Naive thymus-derived CD4-positive, alpha-beta T cell (primary cell): ENCODE data around the gene GALR2. TPM values are rescaled to one million over a fixed set of nuclear protein-coding genes. Genes with fewer than 3 reads are reported as not detected.
A peak's percentile ranks its signal among the peaks of the same experiment; 100 is the strongest.

Source experiments
- ATAC-seq: fragments of 150-1000 bp; cut with Tn5 transposase; 2 replicates; pipeline ENCODE4 v1.10.0; 2021; ENCODE audit warnings: mild to moderate bottlenecking, moderate library complexity
- CTCF ChIA-PET: fragments of 350-600 bp; sonication (Branson Sonifier 250); formaldehyde crosslinking; loops from one replicate; lab custom pipeline; 2021; ENCODE audit warnings: antibody characterized with exemption; lab: Charles Lee
- POLR2A ChIA-PET: fragments of 350-600 bp; sonication (Branson Sonifier 250); formaldehyde crosslinking; loops from one replicate; lab custom pipeline; 2021; ENCODE audit warnings: antibody characterized with exemption, inconsistent platforms; lab: Charles Lee
- DNase-seq, 9 donors: peaks; one replicate each; pipeline versions ENCODE4 v3.0.0 to v3.0.0-alpha.2; 2020 to 2022; ENCODE audit warnings: mixed read lengths in 1 of 9
- H3K27ac ChIP-seq: one replicate; pipeline ENCODE4 v1.7.0; 2013; ENCODE audit warnings: mild to moderate bottlenecking, low read depth, low read length, moderate library complexity
- H3K27me3 ChIP-seq, 2 donors: one replicate each; pipeline ENCODE4 v1.7.0; 2013; ENCODE audit warnings: low read length in 2 of 2, mild to moderate bottlenecking in 2 of 2, moderate library complexity in 2 of 2; ENCODE audit not compliant: control insufficient read depth in 2 of 2, insufficient read depth in 2 of 2
- H3K36me3 ChIP-seq, 3 experiments: 1 replicate in 2 of 3; 2 replicates in 1 of 3; pipeline ENCODE4 v1.7.0; 2013; ENCODE audit warnings: low read length in 3 of 3, mild to moderate bottlenecking in 3 of 3, moderate library complexity in 1 of 3; ENCODE audit not compliant: insufficient read depth in 3 of 3, control insufficient read depth in 2 of 3
- H3K4me1 ChIP-seq, 2 donors: one replicate each; pipeline ENCODE4 v1.7.0; 2013; ENCODE audit warnings: low read length in 2 of 2, mild to moderate bottlenecking in 2 of 2, moderate library complexity in 1 of 2; ENCODE audit not compliant: control insufficient read depth in 2 of 2, insufficient read depth in 2 of 2
- H3K4me3 ChIP-seq: 2 replicates; pipeline ENCODE4 v1.7.0; 2013; ENCODE audit warnings: mild to moderate bottlenecking, low read length
- H3K9me3 ChIP-seq, 3 experiments: 1 replicate in 2 of 3; 2 replicates in 1 of 3; pipeline ENCODE4 v1.7.0; 2013; ENCODE audit warnings: low read length in 3 of 3; ENCODE audit not compliant: control insufficient read depth in 2 of 3
- H3K27ac Mint-ChIP-seq, 9 donors: one replicate each; pipeline ENCODE4 v1.8.0; 2020 to 2022; ENCODE audit warnings: mixed read lengths in 9 of 9, mild to moderate bottlenecking in 8 of 9, moderate library complexity in 5 of 9, inconsistent platforms in 2 of 9
- H3K27me3 Mint-ChIP-seq, 5 donors: one replicate each; pipeline ENCODE4 v1.8.0; 2021 to 2022; ENCODE audit warnings: mixed read lengths in 5 of 5, mild to moderate bottlenecking in 1 of 5
- H3K36me3 Mint-ChIP-seq, 5 donors: one replicate each; pipeline ENCODE4 v1.8.0; 2020 to 2022; ENCODE audit warnings: mixed read lengths in 5 of 5, mild to moderate bottlenecking in 3 of 5, inconsistent platforms in 1 of 5
- H3K4me1 Mint-ChIP-seq, 7 donors: one replicate each; pipeline ENCODE4 v1.8.0; 2020 to 2022; ENCODE audit warnings: mixed read lengths in 7 of 7, mild to moderate bottlenecking in 3 of 7, inconsistent platforms in 1 of 7
- H3K4me3 Mint-ChIP-seq, 10 donors: one replicate each; pipeline ENCODE4 v1.8.0; 2020 to 2022; ENCODE audit warnings: mild to moderate bottlenecking in 10 of 10, mixed read lengths in 10 of 10, moderate library complexity in 6 of 10, inconsistent platforms in 2 of 10
- H3K9me3 Mint-ChIP-seq, 11 donors: one replicate each; pipeline ENCODE4 v1.8.0; 2020 to 2022; ENCODE audit warnings: mixed read lengths in 11 of 11, mild to moderate bottlenecking in 4 of 11, inconsistent platforms in 1 of 11, moderate library complexity in 1 of 11
- intact Hi-C, 2 donors: fragments of 100-400 bp; cut with micrococcal nuclease; formaldehyde crosslinking; loops; one replicate each; pipeline ENCODE4 v1.15.1; 2023
- polyA plus RNA-seq, 2 donors: library from polyadenylated mRNA; unstranded; fragments of 300-500 nt; fragmentation: Illumina TruSeq; gene quantifications; one replicate each; pipeline ENCODE4 v1.2.3, GENCODE V29; 2021
- total RNA-seq, 6 experiments: library from RNA in 5 of 6; stranded (reverse) in 5 of 6; gene quantifications; 1 replicate in 5 of 6; 2 replicates in 1 of 6; pipeline ENCODE4 v1.2.3 and lab custom pipeline; 2021 to 2026

Gene GALR2
- total and polyA plus RNA-seq, 7 experiments from 2014 or later = 0.13 to 1.2 (median 1.0) TPM; not detected in 4

DNA sequence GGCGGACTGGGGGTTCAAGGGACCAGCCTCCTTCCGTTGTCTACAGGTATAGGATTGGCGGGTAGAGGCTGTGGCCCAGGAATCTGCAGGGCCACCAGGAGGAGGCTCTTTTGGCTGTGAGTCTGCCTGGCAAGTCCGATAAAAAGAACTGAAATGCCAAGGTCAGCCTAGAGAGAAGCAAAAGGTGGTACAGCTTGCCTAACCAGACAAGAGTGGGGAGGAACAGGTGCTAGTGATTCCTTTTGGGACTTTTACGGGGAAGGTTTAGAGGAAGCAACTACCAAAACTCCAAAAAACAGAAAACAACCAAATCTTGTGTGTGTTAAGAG lies 41.8 kb upstream of the GALR2 start:
- no peaks in the 10 kb centered on the region for H3K27me3 Mint-ChIP-seq
- ChIA-PET CTCF (interaction anchor here (1.5 kb wide), 1 partner anchor 18 kb away, joined by 5 read pairs; no protein-coding TSS in a partner anchor), POLR2A (interaction anchor here (0.7 kb wide), 1 partner anchor 19 kb away, joined by 3 read pairs; no protein-coding TSS in a partner anchor)
- intact Hi-C loops = no loop called here
- peak overlapping the region in 2 of 9 donors; percentile 25 to 56 for H3K27ac Mint-ChIP-seq
- no peaks in the 10 kb centered on the region for H3K36me3 Mint-ChIP-seq
- peaks cover 9 to 41% (median 32%) of the 10 kb centered on the region in 7 donors for H3K4me1 Mint-ChIP-seq
- H3K9me3 Mint-ChIP-seq = no peaks in the 10 kb centered on the region
- no peak overlapping the region for H3K27ac ChIP-seq
- DNase-seq (no peak), ATAC-seq (no peak)
- H3K9me3 ChIP-seq = no peaks in the 10 kb centered on the region
- H3K4me3 ChIP-seq = no peak overlapping the region
- peaks cover 8 to 23% of the 10 kb centered on the region in 2 donors for H3K4me1 ChIP-seq
- no peaks in the 10 kb centered on the region for H3K27me3 ChIP-seq
- peaks cover 0 to 3% (median 0%) of the 10 kb centered on the region in 3 experiments for H3K36me3 ChIP-seq
- no peak overlapping the region for H3K4me3 Mint-ChIP-seq

- Histone ChIP-seq H3K27ac (no peak overlapping the region), H3K4me3 (no peak overlapping the region), H3K9me3 (no peaks in the 10 kb centered on the region), H3K36me3 (peaks cover under 1 to 7% (median 4%) of the 10 kb centered on the region in 3 experiments), H3K27me3 (no peaks in the 10 kb centered on the region), H3K4me1 (peaks cover 8 to 23% of the 10 kb centered on the region in 2 donors)
- ChIA-PET POLR2A (interaction anchor here (0.7 to 1.3 kb wide), 2 partner anchors 19 to 30 kb away, joined by 3 to 4 read pairs; no protein-coding TSS in a partner anchor), CTCF (interaction anchor here (1.5 kb wide), 1 partner anchor 19 kb away, joined by 5 read pairs; no protein-coding TSS in a partner anchor)
- DNase-seq (no peak), ATAC-seq (no peak)
- Mint-ChIP-seq H3K27me3 (no peaks in the 10 kb centered on the region), H3K4me1 (peaks cover 9 to 39% (median 32%) of the 10 kb centered on the region in 7 donors), H3K9me3 (no peaks in the 10 kb centered on the region), H3K4me3 (no peak overlapping the region), H3K27ac (peak overlapping the region in 4 of 9 donors; percentile 56 to 81 (median 73)), H3K36me3 (peaks cover 0 to under 1% (median 0%) of the 10 kb centered on the region in 5 donors)
- intact Hi-C loops = no loop called here
These were observed 41.4 kb upstream of the GALR2 start for GRCh38 chr17:76033139-76033538.

- ChIA-PET POLR2A (interaction anchor here (0.9 to 1.3 kb wide), 2 partner anchors 8 to 29 kb away, joined by 3 to 4 read pairs; no protein-coding TSS in a partner anchor), CTCF (interaction anchor here (0.6 to 1.6 kb wide), 3 partner anchors 12 to 73 kb away, joined by 3 to 6 read pairs (median 4); no protein-coding TSS in a partner anchor)
- H3K27ac Mint-ChIP-seq = peak overlapping the region in 7 of 9 donors; percentile 8 to 92 (median 51)
- intact Hi-C loops = no loop called here
- Histone ChIP-seq H3K4me1 (peaks cover 2 to 7% of the 10 kb centered on the region in 2 donors), H3K27me3 (no peaks in the 10 kb centered on the region), H3K4me3 (no peak overlapping the region), H3K36me3 (peaks cover 6 to 21% (median 7%) of the 10 kb centered on the region in 3 experiments), H3K27ac (no peak overlapping the region), H3K9me3 (no peaks in the 10 kb centered on the region)
- ATAC-seq (no peak), DNase-seq (no peak)
- no peak overlapping the region for H3K4me3 Mint-ChIP-seq
- no peaks in the 10 kb centered on the region for H3K9me3 Mint-ChIP-seq
- peaks cover 3 to 29% (median 19%) of the 10 kb centered on the region in 7 donors for H3K4me1 Mint-ChIP-seq
- no peaks in the 10 kb centered on the region for H3K27me3 Mint-ChIP-seq
- peaks cover 0 to 16% (median 10%) of the 10 kb centered on the region in 5 donors for H3K36me3 Mint-ChIP-seq
These were observed 39.9 kb upstream of the GALR2 start for GRCh38 chr17:76034428-76035350.

DNA sequence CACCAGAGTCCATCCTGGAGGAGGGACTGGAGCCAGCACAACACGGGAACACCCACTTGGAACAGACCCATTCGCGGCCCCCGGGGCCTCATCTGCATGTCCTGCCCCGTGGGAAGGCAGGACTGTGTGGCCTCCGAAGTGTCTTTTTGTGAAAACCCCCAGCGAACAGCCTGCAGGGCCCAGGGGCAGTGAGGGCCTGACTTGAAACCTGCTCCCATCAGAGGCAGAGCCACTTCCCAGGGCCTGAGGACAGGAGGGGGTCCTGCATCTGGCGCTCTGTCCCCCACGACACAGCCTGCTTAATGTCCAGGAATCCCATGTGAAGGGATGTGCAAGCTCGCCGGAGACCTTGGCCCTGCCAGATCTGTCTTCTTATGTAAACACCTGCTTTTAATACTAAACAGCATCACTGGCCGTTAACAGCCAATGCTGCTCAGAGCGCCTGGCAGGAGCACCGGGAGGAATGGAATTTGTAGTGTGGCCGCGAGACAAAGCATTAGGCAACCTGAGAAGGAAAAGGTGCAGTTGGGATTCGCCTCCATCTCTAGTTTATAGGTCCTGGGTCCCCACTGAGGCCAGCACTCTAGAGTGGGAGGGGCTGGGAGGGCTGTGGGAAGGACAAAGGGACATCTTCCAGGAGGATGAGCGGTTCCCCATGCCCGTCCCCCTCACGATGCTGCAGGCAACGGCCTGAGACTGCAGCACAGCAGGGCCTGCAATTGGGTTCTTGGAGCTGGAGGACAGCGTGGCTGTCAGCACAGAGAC lies 37.9 kb upstream of the GALR2 start:
- Histone ChIP-seq H3K27ac (no peak overlapping the region), H3K4me3 (no peak overlapping the region), H3K27me3 (no peaks in the 10 kb centered on the region), H3K4me1 (no peaks in the 10 kb centered on the region), H3K36me3 (peaks cover 9 to 41% (median 23%) of the 10 kb centered on the region in 3 experiments), H3K9me3 (no peaks in the 10 kb centered on the region)
- intact Hi-C loops = no loop called here
- Mint-ChIP-seq H3K36me3 (peaks cover 6 to 32% (median 15%) of the 10 kb centered on the region in 5 donors), H3K9me3 (no peaks in the 10 kb centered on the region), H3K27ac (peak overlapping the region in 8 of 9 donors; percentile 9 to 80 (median 63)), H3K4me1 (peaks cover 0 to 21% (median 12%) of the 10 kb centered on the region in 7 donors), H3K4me3 (no peak overlapping the region), H3K27me3 (no peaks in the 10 kb centered on the region)
- POLR2A ChIA-PET = interaction anchor here (1.5 kb wide), 1 partner anchor 14 kb away, joined by 3 read pairs; no protein-coding TSS in a partner anchor
- CTCF ChIA-PET = interaction anchor here (0.6 kb wide), 1 partner anchor 150 kb away, joined by 5 read pairs; no protein-coding TSS in a partner anchor
- ATAC-seq (no peak), DNase-seq (no peak)

DNA sequence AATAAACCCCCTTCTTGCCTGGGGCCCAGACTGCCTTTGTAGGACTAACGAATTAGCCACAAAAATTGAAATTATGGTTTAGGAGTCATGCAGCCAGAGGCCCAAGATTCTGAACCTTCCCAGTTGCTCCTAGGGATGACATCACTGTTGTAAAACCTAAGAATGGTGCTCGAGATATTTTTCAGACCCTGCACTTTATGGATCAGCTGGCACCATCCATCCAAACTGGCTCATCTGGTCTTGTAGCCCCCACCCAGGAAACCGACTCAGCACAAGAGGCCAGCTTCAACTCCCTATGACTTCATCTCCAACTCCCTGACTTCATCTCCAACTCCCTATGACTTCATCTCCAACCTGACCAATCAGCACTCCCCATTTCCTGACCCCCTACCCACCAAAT lies 36.5 kb upstream of the GALR2 start:
- POLR2A ChIA-PET = no interaction called here
- H3K27me3 ChIP-seq = no peaks in the 10 kb centered on the region
- peaks cover 0 to 21% (median 12%) of the 10 kb centered on the region in 7 donors for H3K4me1 Mint-ChIP-seq
- CTCF ChIA-PET = interaction anchor here (0.7 kb wide), 1 partner anchor 470 kb away, joined by 3 read pairs; no protein-coding TSS in a partner anchor
- H3K27me3 Mint-ChIP-seq = no peaks in the 10 kb centered on the region
- intact Hi-C loops = no loop called here
- H3K4me3 Mint-ChIP-seq = no peak overlapping the region
- no peaks in the 10 kb centered on the region for H3K4me1 ChIP-seq
- H3K4me3 ChIP-seq = no peak overlapping the region
- H3K9me3 ChIP-seq = no peaks in the 10 kb centered on the region
- no peaks in the 10 kb centered on the region for H3K9me3 Mint-ChIP-seq
- peaks cover 6 to 39% (median 15%) of the 10 kb centered on the region in 5 donors for H3K36me3 Mint-ChIP-seq
- DNase-seq = no peak
- peaks cover 13 to 55% (median 23%) of the 10 kb centered on the region in 3 experiments for H3K36me3 ChIP-seq
- no peak for ATAC-seq
- no peak overlapping the region for H3K27ac ChIP-seq
- H3K27ac Mint-ChIP-seq = peak overlapping the region in 5 of 9 donors; percentile 47 to 77 (median 62)

DNA sequence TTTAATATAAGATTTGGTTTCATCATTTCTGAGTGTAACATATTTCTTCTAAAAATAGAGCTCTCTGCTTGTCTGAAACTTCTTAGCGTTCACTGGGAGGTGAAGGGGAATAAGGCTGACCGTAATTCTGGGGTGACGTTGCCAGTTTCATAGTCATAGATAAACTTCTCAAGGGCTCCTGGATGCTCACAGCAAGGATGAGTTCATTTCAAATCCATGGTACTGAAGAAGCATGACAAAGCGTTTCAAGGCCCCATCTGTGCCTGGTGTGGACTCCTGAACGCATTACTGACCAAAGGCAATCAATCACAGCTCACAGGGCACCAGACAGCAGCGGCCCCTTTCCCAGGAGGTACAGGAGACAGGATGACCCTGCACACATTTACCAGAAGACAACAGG lies 35.5 kb upstream of the GALR2 start:
- H3K27me3 Mint-ChIP-seq = no peaks in the 10 kb centered on the region
- Histone ChIP-seq H3K9me3 (no peaks in the 10 kb centered on the region), H3K36me3 (peaks cover 23 to 66% (median 26%) of the 10 kb centered on the region in 3 experiments), H3K4me3 (no peak overlapping the region), H3K27me3 (no peaks in the 10 kb centered on the region), H3K27ac (no peak overlapping the region), H3K4me1 (no peaks in the 10 kb centered on the region)
- DNase-seq (no peak), ATAC-seq (no peak)
- peaks cover 0 to 17% (median 7%) of the 10 kb centered on the region in 7 donors for H3K4me1 Mint-ChIP-seq
- peak overlapping the region in 4 of 9 donors; percentile 6 to 64 (median 44) for H3K27ac Mint-ChIP-seq
- CTCF ChIA-PET = interaction anchor here (1.2 kb wide), 1 partner anchor 25 kb away, joined by 4 read pairs; no protein-coding TSS in a partner anchor
- H3K4me3 Mint-ChIP-seq = no peak overlapping the region
- H3K9me3 Mint-ChIP-seq = no peaks in the 10 kb centered on the region
- peaks cover 7 to 50% (median 19%) of the 10 kb centered on the region in 5 donors for H3K36me3 Mint-ChIP-seq
- intact Hi-C loops = no loop called here
- POLR2A ChIA-PET = no interaction called here
